Measurements from ENCODE around the gene ANO5.

Gene ANO5, protein sequence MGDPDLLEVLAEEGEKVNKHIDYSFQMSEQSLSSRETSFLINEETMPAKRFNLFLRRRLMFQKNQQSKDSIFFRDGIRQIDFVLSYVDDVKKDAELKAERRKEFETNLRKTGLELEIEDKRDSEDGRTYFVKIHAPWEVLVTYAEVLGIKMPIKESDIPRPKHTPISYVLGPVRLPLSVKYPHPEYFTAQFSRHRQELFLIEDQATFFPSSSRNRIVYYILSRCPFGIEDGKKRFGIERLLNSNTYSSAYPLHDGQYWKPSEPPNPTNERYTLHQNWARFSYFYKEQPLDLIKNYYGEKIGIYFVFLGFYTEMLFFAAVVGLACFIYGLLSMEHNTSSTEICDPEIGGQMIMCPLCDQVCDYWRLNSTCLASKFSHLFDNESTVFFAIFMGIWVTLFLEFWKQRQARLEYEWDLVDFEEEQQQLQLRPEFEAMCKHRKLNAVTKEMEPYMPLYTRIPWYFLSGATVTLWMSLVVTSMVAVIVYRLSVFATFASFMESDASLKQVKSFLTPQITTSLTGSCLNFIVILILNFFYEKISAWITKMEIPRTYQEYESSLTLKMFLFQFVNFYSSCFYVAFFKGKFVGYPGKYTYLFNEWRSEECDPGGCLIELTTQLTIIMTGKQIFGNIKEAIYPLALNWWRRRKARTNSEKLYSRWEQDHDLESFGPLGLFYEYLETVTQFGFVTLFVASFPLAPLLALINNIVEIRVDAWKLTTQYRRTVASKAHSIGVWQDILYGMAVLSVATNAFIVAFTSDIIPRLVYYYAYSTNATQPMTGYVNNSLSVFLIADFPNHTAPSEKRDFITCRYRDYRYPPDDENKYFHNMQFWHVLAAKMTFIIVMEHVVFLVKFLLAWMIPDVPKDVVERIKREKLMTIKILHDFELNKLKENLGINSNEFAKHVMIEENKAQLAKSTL

DNA sequence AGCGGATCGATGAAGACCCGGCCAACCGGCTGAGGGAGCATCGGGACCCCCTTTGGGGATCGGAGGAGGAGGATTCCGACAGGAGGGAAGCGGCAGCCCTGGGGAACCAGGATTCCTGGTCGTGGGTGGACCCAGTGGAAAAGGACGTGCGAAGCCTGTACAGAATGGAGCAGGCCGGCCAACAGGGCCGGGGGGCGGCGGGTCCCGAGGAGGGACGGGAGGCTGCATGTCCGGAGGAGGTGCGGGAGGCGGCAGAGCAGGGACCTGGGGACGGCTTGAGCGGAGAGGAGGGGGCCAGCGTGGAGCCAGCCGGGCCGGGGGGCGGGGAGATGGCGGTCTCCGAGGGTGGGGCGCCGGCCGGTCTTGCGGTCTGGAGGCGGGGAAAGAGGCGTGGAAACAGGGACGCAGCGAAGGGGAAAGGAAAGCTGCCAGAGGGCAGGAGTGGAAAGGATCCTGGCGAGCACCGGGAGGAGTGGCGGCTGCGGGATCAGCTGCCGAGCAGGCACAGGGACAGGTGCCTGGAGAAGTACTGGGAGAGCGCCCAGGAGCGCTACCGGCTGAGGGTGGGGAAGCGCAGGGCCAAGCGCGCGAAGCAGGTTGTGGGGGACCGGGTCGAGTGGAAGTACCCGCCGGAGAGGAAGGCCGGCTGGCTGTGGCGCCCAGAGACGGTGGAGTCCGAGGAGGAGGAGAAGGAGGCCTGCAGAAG is at the start of gene ANO5:
Gene ANO5, plus strand, starts transcription at position 444 of the 706 bp plus-strand sequence. CDS start 408 bp downstream, outside the sequence.
- no peak for DNase-seq (ENCODE audit: low read depth)

DNA sequence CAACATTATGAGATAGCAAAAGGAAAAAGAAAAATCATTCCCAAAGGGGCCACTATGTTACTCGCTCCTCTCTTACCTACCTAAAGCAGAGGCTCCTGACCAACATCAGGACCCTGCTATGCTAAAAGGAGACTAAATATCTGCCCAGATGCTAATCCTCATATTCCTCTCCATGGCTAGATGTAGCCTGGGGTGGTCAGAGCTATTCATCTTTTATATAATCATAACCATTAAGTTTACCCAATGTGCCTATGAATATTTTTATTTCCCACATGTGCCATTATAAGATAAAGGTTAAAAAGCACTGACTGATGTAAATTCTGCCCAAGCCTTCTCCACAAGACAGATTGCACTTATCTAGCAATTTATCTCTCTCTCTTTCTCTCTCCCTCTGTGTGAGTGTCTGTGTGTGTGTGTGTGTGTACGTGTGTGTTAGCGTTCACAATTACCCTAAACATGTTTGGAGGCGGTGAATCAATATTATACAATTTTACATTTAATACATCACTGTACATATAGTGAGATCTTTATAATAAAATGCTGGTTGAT is 41.2 kb upstream of the ANO5 start:
- DNase-seq (ENCODE audit: low read depth): no peak

DNA sequence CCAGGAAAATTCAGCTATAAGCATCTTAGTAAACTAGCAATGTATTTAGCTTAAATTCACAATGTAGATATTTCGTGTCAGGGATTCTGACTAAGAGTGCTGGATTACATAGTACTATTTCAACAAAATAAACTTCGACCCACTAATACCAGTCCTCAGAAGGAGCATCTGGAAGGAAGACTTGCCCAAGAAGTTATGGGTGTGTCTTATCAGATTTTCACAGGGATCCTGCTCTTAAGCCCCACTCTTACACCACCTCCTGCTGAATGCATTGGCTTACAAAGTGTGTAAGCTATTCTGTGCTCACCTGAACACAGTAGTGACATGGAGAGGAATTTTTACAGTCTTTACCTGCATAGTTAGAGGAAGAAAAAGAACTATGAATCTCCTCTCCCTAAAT is 35.4 kb upstream of the ANO5 start:
- no peak for DNase-seq (ENCODE audit: low read depth)

DNA sequence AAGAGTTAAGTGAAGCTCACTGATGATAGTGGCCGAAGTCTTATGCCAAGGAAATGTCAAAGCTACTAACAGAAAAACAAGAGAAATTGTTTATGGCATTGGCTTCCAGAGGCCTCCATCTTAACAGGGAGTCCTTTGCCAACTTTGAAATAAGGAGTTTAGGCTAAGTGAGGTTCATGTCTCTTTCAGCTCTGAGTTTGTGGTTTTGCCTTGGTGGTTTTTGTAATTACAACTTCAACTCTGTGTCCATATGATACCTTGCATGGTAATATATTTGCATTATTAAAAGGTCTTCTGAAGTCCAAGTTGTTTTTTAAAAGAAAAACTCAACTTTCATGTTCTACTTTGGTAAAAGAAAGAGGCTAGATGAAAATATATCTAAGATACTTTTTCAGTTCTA is 31.4 kb upstream of the ANO5 start:
- DNase-seq (ENCODE audit: low read depth): no peak

DNA sequence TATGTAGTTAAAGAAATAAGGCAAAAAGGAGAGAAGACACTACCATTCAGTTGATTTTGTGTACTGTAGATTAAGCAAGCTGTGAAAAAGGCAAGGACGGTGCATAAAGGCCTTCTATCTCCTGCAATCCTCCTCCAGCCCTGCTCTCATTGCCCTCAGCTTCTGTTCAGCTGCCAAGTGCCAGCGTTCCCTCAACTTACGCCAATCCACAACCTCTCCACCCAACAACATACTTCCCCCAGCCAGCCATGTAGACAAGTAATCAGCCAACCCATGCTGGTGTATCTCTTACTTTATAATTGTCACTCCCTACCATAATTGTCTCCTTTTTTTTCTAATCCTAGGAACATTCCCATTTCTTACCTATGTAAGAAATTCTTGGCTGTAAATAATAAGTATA is 30.1 kb upstream of the ANO5 start:
- DNase-seq (ENCODE audit: low read depth): no peak

DNA sequence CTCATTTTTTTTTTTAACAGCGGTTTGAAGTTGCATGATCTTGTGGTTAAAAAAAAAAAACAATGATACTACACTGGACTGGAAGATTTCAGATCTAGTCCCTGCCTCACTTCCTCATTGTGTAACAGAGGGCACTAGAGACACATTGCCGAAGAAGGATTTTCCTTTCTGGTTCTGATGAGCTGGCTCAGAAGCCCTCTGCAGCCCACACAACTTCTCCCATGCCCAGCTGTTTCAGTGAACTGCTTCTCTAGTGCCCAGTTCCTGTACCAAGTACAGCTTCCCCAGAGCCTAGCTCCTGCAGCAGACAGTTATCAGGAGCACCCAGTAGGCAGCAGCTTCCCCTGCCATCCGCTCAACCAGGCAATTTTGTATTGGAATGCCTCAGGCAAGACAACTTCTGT is 29.5 kb upstream of the ANO5 start:
- DNase-seq (ENCODE audit: low read depth): no peak

DNA sequence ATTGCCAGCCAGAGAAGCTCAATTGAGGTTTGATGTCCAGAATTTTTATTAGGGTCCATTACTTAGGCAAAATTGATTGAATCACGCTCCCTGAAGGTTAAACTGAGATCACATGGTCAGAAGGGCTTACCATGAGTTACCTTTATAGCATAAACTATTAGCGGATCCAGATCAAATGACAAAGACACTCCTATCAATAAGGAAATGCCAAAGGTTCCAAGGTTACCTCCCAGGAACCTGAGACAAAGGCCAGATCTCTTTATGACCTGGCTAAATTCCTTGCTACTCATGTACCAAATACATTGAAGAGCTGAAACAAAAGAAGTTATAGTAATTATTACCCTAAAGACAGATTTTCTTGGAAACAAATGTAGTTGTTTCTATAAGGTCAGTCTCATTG is 27.8 kb upstream of the ANO5 start:
- no peak for DNase-seq (ENCODE audit: low read depth)

DNA sequence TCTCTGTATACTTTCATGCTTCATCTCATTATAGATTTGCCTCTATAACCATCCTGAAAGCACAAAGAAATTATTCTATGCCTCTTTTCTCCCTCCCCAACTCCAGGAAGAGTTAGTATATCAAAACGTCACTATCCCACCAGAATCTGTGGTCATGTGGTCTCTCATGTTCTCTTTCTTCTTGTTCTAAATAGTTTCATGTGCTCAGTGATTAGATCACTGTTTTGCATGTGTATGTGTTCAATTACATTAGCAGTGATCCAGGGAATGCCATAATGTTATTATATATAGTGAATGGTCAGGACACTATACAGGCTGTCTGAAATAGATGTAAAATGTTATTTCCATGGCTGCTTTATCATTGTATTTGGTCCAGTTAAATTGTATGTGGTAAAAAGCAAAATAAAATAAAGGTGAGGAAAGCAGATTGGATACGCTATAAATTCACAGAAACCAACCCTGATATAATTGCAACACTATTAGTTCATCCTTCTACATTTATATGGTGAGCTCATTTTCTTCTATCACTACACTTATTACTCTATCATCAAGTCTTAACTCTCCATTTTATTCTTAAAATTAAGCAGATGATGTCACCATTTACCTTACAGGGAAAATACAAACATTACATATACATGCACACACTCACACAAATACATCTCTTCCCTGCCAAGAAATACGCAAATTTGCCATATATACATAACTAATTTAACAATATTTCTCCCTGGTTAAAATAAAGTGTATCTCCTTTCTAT is 26.9 kb upstream of the ANO5 start:
- DNase-seq (ENCODE audit: low read depth): no peak

DNA sequence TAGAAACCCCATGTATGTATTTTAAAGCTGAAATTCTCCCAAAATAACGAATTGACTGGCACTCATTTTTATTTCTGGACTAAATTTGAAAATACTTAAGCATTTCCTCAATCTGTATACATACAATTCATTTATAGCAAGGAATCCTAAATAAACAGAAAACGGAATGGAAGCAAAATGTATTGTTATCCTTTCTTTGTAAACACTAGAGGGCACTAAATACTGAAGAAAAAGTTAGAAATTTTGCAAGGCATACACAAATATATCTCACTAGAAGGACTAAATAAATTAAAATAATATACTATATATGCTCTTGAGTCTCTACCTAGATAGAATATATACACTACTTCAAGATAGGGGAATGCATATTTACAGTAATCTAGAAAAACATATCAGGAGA is 23.1 kb upstream of the ANO5 start:
- DNase-seq (ENCODE audit: low read depth): no peak

DNA sequence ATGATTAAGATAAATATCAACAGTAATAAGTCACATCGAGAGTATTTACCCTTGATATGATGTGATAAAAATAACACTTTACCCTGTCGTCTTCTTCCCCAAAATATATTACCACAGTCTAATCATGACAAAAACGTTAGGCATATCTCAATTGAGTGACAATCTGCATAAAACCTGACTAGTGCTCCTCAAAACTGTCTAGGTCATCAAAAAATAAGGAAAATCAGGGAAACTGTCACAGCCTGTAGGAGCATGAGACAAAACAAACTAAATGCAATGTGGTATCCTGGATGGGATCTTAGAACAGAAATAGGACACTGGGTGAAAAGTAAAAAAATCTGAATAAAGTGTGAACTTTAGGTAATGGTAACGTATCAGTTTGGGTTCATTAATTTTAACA is 19.4 kb upstream of the ANO5 start:
- no peak for DNase-seq (ENCODE audit: low read depth)

DNA sequence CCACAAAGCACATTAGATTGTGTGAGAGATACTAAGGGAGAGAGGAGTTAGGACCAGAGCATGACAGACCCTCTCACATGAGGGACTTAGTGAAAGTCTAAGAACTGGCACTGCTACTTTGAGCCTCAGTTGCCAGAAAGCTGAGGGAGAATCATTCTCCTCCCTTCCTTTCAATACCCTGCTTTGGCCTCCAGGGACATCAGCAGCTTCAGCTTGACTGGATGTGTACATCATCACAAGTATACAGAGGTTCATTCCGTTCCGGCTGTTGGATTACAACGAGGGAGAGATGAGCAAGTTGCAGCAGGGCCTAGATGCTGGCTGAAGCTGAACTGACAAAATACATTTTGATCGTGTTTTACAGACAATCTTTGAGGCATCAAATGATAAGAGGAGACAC is 15.7 kb upstream of the ANO5 start:
- no peak for DNase-seq (ENCODE audit: low read depth)

DNA sequence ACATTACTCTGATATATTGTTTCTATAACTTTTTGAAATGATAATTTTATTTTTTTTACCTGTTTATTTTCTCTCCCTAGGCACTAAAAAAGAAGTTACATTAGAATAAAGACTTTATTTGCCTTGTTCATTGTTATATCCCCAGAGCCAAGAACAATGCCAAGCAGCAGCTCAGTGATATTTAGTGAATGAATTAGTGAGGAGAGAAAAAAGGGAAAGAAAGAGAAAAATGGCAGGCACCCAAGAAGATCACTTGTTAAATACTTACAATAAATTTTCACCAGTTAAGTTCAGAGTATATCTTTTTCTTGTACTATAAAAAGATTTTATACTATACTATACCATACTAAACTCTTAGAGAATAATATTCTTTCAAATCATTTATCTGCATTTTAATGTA is 13.3 kb upstream of the ANO5 start:
- DNase-seq (ENCODE audit: low read depth): no peak

DNA sequence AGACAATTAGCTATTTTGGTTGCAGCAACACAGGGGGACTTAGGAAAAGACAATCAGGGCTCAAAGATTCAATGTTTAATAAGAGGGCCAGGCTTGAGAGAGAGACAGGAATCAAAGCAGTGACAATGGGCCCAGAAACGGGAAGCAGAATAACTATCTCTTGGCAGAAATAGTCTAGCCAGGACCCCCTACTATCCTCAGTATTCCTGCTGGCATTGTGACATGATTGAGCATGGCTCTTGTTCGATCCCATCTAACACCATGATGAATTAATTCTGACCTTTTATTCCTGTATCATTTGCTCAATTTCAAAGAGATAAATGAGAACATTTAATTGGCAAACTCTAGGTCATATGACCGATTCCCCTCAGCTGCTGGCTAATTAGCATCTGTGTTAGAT is 12.8 kb upstream of the ANO5 start:
- DNase-seq (ENCODE audit: low read depth): no peak

DNA sequence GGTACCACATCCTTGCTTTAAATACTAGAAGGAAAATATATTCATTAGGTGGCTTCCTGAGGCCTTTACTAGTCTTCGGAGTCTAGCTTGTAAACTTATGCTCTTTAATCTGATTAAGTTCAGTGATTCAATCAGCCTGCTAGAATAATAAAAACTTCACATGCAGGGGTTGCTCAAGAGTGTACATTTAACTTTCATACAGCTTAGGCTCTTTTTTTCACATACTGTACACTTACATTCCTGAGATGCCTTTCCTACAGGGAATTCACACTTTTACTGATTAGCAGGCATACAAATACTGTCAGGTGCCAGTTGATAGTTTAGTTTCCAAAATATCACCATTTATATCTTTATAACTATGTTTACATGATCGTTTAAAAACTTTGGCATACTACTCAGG is 3.2 kb upstream of the ANO5 start:
- no peak for DNase-seq (ENCODE audit: low read depth)

DNA sequence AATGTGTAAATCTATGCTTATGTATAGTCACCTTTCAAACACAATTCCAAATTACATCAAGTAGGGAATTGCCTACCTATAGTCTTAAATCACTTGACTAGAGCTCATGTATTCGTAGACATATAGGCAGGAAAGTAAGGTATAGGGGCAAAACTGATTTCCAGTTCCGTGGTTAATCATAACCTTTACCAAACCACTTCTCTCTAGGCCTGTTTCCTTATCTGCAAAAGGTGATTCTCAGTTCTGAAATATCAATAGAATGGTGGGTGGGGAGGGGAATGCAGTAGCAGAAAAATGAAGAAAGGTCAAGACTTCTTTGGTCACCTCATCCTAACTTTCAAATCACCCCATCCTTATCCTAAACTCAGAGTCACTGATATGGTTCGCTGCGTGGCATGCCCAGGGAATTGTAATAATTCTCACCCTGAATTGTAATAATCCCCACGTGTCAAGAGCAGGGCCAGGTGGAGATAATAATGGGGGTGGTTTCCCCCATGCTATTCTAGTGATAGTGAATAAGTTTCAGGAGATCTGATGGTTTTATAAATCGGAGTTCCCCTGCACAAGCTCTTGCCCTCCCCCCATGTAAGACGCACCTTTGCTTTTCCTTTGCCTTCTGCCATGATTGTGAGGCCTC is 1.9 kb upstream of the ANO5 start:
- DNase-seq (ENCODE audit: low read depth): no peak

DNA sequence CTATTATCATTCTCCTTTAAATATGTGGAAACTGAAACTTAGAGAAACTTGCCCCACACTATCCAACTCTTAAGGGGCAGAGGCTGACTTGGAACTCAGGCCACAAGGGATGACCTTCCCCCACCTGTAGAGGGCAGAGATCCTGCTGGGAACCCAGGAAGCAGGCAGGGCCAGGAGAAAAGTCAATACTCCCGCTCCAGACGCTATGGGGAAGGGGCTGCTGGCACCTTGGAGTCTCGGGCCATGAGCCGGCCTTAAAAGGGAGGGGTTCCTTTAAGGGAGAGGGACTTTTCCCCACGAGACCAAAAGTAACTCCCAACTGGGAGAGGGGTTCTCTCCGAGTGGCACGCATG is 620 bp upstream of the ANO5 start:
- DNase-seq (ENCODE audit: low read depth): no peak

DNA sequence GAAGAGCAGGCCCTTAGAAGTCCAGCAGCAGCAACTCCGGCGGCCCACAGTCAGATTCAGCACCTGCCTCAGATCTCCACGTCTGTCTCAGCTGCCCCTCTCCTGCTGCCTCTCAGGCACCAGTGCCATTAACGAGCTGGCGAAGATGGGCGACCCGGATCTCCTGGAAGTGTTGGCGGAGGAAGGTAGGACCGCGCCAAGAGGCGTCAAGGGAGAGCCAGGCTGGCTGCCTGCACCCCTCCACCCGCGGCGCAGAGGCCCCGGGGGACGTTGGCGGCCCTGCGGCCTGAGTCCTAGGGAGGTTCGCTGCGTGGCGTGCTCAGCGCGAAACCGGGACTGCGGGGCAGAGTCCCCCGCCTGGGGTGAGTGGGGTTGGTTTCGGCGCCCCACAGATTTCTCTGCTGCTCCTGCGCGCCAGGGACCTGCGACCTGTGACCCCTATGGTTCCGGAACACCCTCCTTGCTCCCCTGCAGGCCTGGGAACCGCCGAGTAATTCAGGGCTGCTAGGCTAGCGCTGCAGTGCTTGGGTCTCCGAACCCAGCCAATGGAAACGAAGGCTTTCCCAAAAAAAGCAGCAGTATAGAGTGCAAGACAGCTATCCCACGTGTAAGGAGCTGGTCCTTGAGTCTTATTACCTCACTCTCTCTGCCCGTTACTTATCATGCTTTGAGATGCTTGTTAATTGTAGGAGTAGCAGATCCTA is 615 bp downstream of the ANO5 start:
- DNase-seq (ENCODE audit: low read depth): no peak

DNA sequence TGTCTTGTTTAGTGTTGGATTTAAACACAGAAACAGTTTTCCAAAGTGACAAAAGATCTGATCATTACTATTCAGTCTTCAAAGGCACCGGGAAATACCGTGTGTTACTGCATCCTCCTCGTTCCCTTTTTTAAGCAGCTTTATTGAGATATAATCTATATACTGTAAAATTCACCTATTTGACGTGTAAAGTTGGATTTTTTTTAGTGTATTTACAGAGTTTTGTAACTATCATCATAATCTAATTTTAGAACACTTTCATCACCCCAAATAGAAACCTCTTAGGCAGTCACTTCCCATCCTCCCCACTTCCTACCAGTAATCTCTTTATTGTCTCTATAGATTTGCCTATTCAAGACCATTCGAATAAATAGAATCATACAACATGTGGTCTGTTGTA is 1.4 kb downstream of the ANO5 start:
- no peak for DNase-seq (ENCODE audit: low read depth)

DNA sequence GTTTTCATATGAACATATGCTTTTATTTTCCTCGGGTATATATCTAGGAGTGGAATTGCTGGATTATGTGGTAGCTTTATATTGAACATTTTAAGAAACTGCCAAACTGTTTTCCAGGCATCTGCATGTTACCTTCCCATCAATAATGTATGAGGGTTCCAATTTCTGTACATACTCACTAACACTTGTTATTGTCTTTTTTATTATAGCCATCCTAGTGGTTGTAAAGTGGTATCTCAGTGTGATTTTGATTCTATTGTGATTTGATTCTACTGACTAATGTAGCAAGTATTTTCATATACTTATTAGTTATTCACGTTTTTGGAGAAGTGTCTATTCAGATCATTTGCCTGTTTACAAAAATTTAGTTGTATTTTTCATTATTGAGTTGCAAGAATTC is 2.0 kb downstream of the ANO5 start:
- DNase-seq (ENCODE audit: low read depth): no peak

DNA sequence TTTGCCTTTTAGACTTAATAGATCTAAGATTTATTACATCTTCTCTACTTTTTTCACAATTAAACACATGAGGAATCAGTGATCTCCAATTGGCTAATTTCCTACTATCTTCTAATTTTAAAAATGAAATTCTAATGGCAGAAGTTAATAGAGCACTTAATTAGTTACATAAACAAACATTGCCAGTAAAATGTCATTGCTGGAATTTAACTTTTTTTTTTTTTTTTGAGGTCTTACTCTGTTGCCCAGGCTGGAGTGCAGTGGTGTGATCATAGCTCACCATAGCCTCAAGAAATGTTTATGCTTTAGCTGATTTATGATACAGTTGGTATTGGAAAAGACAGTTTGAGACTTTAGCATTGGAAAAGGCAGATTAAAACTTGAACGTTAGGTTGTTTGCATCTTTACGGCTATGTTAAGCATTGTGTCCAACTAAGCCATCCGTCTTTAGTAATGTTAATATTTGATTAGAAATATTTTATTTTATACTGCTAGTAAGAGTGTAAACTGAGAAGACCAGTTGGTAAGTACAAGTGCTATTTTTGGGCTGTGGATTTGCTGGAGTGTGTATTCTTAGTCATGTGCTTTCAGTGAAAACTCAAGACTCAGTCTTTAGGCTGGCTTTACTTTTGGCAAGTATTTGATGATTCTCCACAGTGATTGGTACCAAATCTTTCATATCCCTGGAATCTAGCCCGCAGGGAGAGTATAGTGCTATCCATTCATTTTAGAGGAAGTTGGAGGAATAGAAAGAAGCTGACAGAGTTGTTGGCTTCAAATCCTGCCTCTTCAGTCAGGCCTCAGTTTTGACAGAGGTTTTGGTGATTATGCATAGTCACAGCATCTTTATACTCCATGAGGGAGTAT is 4.5 kb downstream of the ANO5 start:
- no peak for DNase-seq (ENCODE audit: low read depth)

Measured in fibroblast of the conjunctiva (primary cell).